ENCODE data around the gene HBG1.
"Not testable (repeated sequence)": the region's sequence is repeated elsewhere in the genome, so short reads cannot be mapped to it uniquely, and the experiment has no call there.

Gene HBG1

DNA sequence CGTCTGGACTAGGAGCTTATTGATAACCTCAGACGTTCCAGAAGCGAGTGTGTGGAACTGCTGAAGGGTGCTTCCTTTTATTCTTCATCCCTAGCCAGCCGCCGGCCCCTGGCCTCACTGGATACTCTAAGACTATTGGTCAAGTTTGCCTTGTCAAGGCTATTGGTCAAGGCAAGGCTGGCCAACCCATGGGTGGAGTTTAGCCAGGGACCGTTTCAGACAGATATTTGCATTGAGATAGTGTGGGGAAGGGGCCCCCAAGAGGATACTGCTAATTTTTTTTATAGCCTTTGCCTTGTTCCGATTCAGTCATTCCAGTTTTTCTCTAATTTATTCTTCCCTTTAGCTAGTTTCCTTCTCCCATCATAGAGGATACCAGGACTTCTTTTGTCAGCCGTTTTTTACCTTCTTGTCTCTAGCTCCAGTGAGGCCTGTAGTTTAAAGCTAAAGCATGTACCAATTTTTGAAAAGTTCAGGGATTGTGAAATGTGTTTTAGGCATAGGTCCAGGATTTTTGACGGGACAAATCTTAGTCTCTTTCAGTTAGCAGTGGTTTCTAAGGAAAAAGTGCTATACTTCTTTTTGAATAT lies at the start of gene HBG1:
TSS of gene HBG1 (minus strand) at position 51 of the 590 bp plus-strand sequence. CDS start 53 bp downstream, outside the sequence.
- DNase-seq (ENCODE audit: low spot score), result not testable (repeated sequence)

DNA sequence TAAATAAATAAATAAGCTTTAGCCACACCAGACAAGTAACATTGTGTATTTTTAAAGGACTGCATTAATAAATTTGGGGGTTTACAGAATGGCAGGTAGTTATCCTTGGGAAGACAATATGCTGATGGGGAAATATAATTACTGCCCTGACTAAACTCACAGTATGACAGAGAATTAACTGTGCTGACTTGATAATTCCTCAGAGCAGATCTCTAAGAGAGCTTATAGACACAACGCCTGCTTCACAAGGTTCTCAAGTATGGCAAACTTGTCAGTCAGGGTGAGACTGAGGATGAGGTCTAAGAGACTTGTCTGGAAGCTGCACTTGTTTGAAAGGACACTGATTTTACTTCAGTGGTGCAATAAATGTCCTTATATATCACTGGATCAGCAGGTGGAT lies 48.8 kb upstream of the HBG1 start:
- DNase-seq (ENCODE audit: low spot score), result no peak

DNA sequence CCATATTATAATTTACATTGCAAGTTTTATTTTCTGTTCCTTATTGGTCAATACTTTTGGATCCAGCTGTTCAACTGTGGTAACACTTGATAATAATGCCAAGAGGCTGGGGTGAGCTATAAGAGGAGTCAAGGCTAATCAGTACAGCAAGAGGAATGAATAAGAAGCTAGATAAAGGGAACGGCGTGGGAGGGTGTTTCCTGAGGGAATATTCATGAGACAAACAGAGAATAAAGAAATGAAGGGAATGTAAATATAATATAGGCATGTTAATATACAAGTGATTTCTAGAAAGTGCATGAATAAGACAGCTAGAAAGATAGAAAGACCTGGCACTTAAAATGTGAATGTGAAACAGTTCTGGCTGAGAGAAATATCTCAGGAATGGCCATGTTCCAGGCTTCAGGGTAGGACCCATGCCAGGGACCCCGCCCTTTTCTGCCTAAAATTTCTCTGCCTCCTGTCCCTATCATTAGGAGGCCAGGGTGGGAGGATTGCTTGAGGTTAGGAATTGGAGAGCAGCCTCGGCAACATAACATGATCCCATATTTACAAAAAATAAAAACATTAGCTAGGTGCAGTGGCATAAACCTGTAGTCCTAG lies 48.2 kb upstream of the HBG1 start:
- DNase-seq (ENCODE audit: low spot score), result no peak

- DNase-seq (ENCODE audit: low spot score), result not testable (repeated sequence)
These were observed 44.8 kb upstream of the HBG1 start for GRCh38 chr11:5294342-5294995.

DNA sequence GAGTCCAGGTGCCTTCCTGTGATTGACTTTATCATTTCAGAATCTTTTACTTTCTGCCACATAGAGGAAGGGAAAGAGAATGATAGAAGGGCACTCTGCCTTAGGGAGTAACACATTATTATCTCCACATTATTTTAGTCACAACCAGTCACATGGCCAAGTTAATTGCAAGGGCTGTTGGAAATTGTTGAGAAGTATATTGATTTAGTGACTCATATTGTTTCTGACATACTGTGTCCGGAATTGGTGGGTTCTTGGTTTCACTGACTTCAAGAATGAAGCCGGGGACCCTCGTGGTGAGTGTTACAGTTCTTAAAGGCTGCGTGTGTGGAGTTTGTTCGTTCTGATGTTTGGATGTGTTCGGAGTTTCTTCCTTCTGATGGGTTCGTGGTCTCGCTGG lies 43.4 kb upstream of the HBG1 start:
- DNase-seq (ENCODE audit: low spot score), result no peak

DNA sequence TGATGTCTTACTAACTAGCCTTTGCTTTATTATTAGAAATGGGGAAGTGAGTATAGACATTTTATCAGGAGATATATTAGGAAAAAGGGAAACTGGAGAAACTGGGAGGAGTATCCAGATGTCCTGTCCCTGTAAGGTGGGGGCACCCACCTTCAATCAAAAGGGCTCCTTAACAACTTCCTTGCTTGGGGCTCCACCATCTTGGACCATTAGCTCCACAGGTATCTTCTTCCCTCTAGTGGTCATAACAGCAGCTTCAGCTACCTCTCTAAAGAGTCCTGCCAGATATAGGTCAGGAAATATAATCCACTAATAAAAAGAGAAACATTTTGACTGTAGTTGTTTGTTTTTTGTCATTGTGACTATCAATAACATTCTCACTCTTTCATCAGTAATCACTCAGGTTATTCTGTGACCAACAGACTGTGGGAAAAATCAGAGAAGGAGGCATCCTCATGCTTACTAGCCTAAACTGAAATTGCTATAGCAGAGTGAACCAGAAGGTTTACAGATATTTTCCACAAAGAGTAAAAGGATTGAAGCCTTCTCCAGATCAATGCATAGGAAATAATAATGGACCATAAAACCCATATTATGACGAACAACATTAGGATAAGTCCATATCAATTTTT lies 41.7 kb upstream of the HBG1 start:
- DNase-seq (ENCODE audit: low spot score), result no peak

GRCh38 chr11:5290106-5290505 lies 40.4 kb upstream of the HBG1 start:
- DNase-seq (ENCODE audit: low spot score), result no peak

- DNase-seq (ENCODE audit: low spot score), result no peak
These were observed 40.0 kb upstream of the HBG1 start for GRCh38 chr11:5289696-5290095.

DNA sequence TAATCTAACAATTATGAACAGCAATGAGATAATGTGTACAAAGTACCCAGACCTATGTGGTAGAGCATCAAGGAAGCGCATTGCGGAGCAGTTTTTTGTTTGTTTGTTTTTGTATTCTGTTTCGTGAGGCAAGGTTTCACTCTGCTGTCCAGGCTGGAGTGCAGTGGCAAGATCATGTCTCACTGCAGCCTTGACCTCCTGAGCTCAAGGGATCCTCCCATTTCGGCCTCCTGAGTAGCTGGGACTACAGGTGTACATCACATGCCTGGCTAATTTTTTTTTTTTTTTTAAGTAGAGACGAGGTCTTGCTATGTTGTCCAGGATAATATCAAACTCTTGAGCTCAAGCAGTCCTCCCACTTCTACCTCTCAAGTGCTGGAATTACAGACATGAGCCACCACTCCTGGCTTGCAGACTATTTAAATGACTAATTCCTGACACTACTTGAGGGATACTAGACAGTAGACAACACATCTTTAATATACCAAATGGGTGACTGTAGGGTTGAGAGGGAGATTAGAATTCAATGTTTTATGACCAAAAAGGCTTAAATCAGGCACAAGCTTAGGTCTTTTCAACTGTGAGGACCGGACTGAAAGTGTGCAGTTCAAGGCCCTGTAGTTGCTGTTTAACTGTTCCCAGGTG lies 39.4 kb upstream of the HBG1 start:
- DNase-seq (ENCODE audit: low spot score), result no peak

DNA sequence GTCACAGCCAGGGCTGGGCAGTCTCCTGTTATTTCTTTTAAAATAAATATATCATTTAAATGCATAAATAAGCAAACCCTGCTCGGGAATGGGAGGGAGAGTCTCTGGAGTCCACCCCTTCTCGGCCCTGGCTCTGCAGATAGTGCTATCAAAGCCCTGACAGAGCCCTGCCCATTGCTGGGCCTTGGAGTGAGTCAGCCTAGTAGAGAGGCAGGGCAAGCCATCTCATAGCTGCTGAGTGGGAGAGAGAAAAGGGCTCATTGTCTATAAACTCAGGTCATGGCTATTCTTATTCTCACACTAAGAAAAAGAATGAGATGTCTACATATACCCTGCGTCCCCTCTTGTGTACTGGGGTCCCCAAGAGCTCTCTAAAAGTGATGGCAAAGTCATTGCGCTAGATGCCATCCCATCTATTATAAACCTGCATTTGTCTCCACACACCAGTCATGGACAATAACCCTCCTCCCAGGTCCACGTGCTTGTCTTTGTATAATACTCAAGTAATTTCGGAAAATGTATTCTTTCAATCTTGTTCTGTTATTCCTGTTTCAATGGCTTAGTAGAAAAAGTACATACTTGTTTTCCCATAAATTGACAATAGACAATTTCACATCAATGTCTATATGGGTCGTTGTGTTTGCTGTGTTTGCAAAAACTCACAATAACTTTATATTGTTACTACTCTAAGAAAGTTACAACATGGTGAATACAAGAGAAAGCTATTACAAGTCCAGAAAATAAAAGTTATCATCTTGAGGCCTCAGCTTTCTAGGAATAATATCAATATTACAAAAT lies 38.6 kb upstream of the HBG1 start:
- no peak for DNase-seq (ENCODE audit: low spot score)

GRCh38 chr11:5286901-5287300 lies 37.2 kb upstream of the HBG1 start:
- DNase-seq (ENCODE audit: low spot score), result no peak

DNA sequence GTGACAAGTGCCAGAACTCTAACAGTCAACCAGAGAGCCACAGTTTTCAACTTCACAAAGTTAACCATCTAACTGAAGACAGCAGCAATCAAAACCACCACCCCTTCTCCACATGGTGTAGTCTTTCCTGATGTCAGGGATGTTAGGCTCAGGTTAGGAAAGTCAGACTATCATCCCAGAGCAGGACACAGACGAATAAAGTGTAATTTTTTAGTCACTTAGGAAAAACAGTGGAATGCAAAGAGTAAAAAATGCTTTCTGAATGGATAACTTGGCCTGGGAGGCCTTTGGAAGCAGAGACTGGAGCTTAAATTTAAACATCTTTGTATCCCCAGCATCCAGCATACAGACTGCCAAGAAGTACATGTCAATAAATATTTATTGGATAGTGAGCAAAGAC lies 36.7 kb upstream of the HBG1 start:
- no peak for DNase-seq (ENCODE audit: low spot score)

DNA sequence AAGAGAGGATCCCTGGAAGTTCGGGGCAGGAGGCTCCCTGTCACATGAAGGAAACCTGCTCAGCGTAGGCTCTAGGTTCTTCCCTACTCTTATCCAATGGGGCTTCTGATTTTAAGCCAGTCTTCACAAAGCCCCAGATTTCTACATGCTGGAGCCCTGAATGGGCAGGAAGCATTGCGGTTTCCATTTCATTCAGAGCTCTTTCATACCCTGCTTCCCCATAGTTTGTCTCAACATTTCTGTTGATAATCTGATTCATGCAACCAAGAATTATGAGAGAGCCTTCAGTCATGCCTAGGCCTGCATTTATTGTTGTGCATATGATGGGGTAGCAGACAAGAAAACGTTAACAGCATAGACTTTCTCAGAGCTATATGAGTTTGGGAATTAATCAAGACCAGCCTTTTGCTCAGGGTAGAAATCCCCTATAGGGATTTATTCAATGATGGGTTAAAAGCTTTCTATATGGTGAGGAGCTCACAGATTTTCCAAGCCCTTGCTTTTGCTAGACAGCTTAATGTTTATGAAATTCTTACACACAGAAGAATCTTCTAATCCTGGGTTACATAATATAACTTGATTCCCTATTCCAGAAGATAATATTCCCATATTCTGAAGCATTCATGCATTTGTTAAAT lies 36.2 kb upstream of the HBG1 start:
- DNase-seq (ENCODE audit: low spot score), result no peak

GRCh38 chr11:5284637-5285036 lies 35.0 kb upstream of the HBG1 start:
- DNase-seq (ENCODE audit: low spot score), result no peak

GRCh38 chr11:5283882-5284281 lies 34.2 kb upstream of the HBG1 start:
- DNase-seq (ENCODE audit: low spot score), result no peak

- DNase-seq (ENCODE audit: low spot score), result no peak
These were observed 33.4 kb upstream of the HBG1 start for GRCh38 chr11:5283086-5283485.

GRCh38 chr11:5282628-5283027 lies 33.0 kb upstream of the HBG1 start:
- no peak for DNase-seq (ENCODE audit: low spot score)

- DNase-seq (ENCODE audit: low spot score), result no peak
These were observed 31.9 kb upstream of the HBG1 start for GRCh38 chr11:5281596-5281995.

- no peak for DNase-seq (ENCODE audit: low spot score)
These were observed 31.0 kb upstream of the HBG1 start for GRCh38 chr11:5280582-5281102.

DNA sequence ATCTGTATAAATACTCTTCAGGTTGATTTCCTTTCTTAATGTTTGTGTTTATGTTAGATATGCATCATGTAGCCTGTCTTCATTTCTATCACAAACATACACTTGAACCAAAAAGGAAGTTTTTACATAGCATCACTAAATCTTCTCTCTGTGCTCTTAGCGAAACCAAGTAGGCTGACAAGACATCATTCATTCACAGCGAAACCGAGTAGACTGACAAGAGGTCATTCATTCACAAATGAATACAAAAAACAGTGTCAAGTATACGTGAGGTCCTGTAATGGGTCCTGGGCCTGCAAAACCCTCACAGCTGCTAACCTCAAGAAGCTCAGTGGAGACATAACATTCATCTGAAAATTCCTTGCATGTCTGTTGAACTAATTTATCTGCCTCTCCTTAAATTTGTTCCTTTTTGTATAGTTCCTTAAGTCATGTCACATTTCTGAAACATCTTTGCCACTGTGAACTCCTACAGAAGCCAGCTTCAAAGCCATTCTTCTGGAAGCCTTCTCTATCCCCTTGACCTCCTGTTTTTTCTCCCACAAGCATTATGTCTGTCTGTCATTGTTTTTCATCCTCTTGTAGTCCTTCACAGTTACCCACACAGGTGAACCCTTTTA lies 29.9 kb upstream of the HBG1 start:
- no peak for DNase-seq (ENCODE audit: low spot score)
